ENCODE measurements around the gene KDM6A. TPM values are rescaled to one million over a fixed set of nuclear protein-coding genes. Genes with fewer than 3 reads are reported as not detected.

Gene KDM6A
- total RNA-seq, 1 experiment from 2014 or later = 21.0 TPM

GRCh38 chrX:44948406-44948805 is 75.4 kb downstream of the KDM6A start:
- ChIA-PET CTCF (no interaction called here), RAD21 (ENCODE audit: low non-redundant PET in 1 of 2, low total read pairs in 2 of 2, uncharacterized antibody in 2 of 2, unreplicated experiment in 2 of 2) (no interaction called here), POLR2A (no interaction called here)
- Histone ChIP-seq H3K4me2 (ENCODE audit: low read length) (no peak overlapping the region), H3K9me3 (ENCODE audit: control insufficient read depth in 1 of 2, insufficient read depth in 1 of 2, low read depth in 1 of 2, low read length in 2 of 2) (peaks cover 0 to 4% of the 10 kb centered on the region in 2 experiments; a peak in 1 of 4 replicates), H3K27ac (ENCODE audit: low read depth, low read length) (no peak overlapping the region), H3K4me1 (ENCODE audit: control insufficient read depth in 1 of 2, insufficient read depth in 2 of 2, low read length in 2 of 2) (no peaks in the 10 kb centered on the region; a peak in 1 of 4 replicates), H3K4me3 (replicated peaks in 1 of 2; ENCODE audit: low read depth in 1 of 2, low read length in 2 of 2) (no peak overlapping the region), H3K27me3 (ENCODE audit: insufficient read depth, low read length) (no peaks in the 10 kb centered on the region), H4K20me1 (ENCODE audit: insufficient read depth) (no peaks in the 10 kb centered on the region; the same call in 1 of the 2 replicates), H3K9me2 (ENCODE audit: insufficient read depth) (no peaks in the 10 kb centered on the region), H3K9ac (ENCODE audit: low read length) (no peak overlapping the region), H2AFZ (ENCODE audit: low read depth, low read length, poor library complexity, severe bottlenecking) (no peak overlapping the region), H3K36me3 (ENCODE audit: control insufficient read depth in 1 of 2, insufficient read depth in 2 of 2, low read length in 2 of 2) (no peaks in the 10 kb centered on the region), H3K79me2 (ENCODE audit: insufficient read depth, low read length) (peaks cover 91% of the 10 kb centered on the region)
- no TSS peak for BruUV-seq (replicated peaks)
- TF ChIP-seq ATF3 (IDR thresholded peaks at IDR 0.05) (no peak), TCF7L2 (IDR thresholded peaks at IDR 0.05; ENCODE audit: borderline replicate concordance, extremely low read depth, insufficient read depth, insufficient read length) (no peak), REST (IDR thresholded peaks at IDR 0.05; ENCODE audit: low read depth) (no peak), JUND (IDR thresholded peaks at IDR 0.05) (no peak), POLR2AphosphoS5 (IDR thresholded peaks at IDR 0.05; ENCODE audit: low read depth, low read length) (no peak), EZH2 (IDR thresholded peaks at IDR 0.05) (no peak), ZNF274 (IDR thresholded peaks at IDR 0.05; ENCODE audit: low read depth, low read length) (no peak), ELF1 (IDR thresholded peaks at IDR 0.05; ENCODE audit: borderline replicate concordance, low read depth) (no peak), EGR1 (IDR thresholded peaks at IDR 0.05; ENCODE audit: low read depth) (no peak), FOSL1 (IDR thresholded peaks at IDR 0.05; ENCODE audit: low read depth) (no peak), RAD21 (IDR thresholded peaks at IDR 0.05; ENCODE audit: low read depth) (no peak), EZH2phosphoT487 (IDR thresholded peaks at IDR 0.05; ENCODE audit: borderline replicate concordance) (no peak), CTCF (IDR thresholded peaks at IDR 0.05 in 2 of 3, conservative IDR thresholded peaks at IDR 0.05 in 1 of 3; ENCODE audit: borderline replicate concordance in 1 of 3, insufficient read depth in 1 of 3, low read depth in 2 of 3, low read length in 2 of 3) (no peak), CBX3 (IDR thresholded peaks at IDR 0.05; ENCODE audit: low read depth) (no peak), ZFX (IDR thresholded peaks at IDR 0.05) (no peak), CEBPB (IDR thresholded peaks at IDR 0.05; ENCODE audit: low read depth) (no peak), ZBTB33 (IDR thresholded peaks at IDR 0.05; ENCODE audit: extremely low read depth, insufficient replicate concordance, low read length) (no peak), MAX (IDR thresholded peaks at IDR 0.05) (no peak), SRF (IDR thresholded peaks at IDR 0.05; ENCODE audit: low read depth) (no peak)
- DNase-seq (ENCODE audit: low read depth, low spot score) (no peak), ATAC-seq (no peak)
- intact Hi-C loops (cut with micrococcal nuclease) = no loop called here

Data from HCT116 (cell line).